Calu3 (cell line): Measurements from ENCODE around the gene SH3TC2. TPM values are rescaled to one million over a fixed set of nuclear protein-coding genes. Genes with fewer than 3 reads are reported as not detected.

Experiments
- BruUV-seq: library from RNA; stranded (reverse); fragments of 400-500 nt; replicated peaks from 2 replicates; lab custom pipeline; 2021; lab: Mats Ljungman, UMichigan
- CTCF ChIA-PET: fragments of 300-600 bp; sonication (Branson Sonifier 250); formaldehyde crosslinking; loops from one replicate; lab custom pipeline; 2022; ENCODE audit warnings: antibody characterized with exemption; lab: Charles Lee
- DNase-seq: peaks from one replicate; pipeline ENCODE4 v3.0.0; 2022
- H3K27ac Mint-ChIP-seq: one replicate; pipeline ENCODE4 v1.8.0; 2022; ENCODE audit warnings: mixed read lengths; ENCODE audit not compliant: unreplicated experiment
- H3K27me3 Mint-ChIP-seq: one replicate; pipeline ENCODE4 v1.8.0; 2022; ENCODE audit warnings: mixed read lengths; ENCODE audit not compliant: unreplicated experiment
- H3K36me3 Mint-ChIP-seq: one replicate; pipeline ENCODE4 v1.8.0; 2022; ENCODE audit warnings: mild to moderate bottlenecking, moderate library complexity, mixed read lengths; ENCODE audit not compliant: insufficient read depth, unreplicated experiment
- H3K4me1 Mint-ChIP-seq: one replicate; pipeline ENCODE4 v1.8.0; 2022; ENCODE audit warnings: mild to moderate bottlenecking, low read depth, mixed read lengths; ENCODE audit not compliant: unreplicated experiment
- H3K4me3 Mint-ChIP-seq: one replicate; pipeline ENCODE4 v1.8.0; 2022; ENCODE audit warnings: mild to moderate bottlenecking, low read depth, moderate library complexity, mixed read lengths; ENCODE audit not compliant: unreplicated experiment
- H3K9me3 Mint-ChIP-seq: one replicate; pipeline ENCODE4 v1.8.0; 2022; ENCODE audit warnings: low read depth, mixed read lengths; ENCODE audit not compliant: unreplicated experiment
- intact Hi-C: fragments of 100-400 bp; cut with micrococcal nuclease; formaldehyde crosslinking; loops from one replicate; pipeline ENCODE4 v1.10.0; 2022; ENCODE audit not compliant: unreplicated experiment
- total RNA-seq: library from RNA; stranded (reverse); gene quantifications from 2 replicates; pipeline ENCODE4 v1.2.3, GENCODE V29; 2022
- TF ChIP-seq, protein P1 (sequence below): fragments of 200-600 bp; IDR thresholded peaks from one replicate; pipeline ENCODE4 v1.8.0; 2022; ENCODE audit warnings: antibody characterized with exemption; ENCODE audit not compliant: unreplicated experiment

The SH3TC2 gene
- total RNA-seq, 1 experiment from 2014 or later: 60.3 TPM

DNA sequence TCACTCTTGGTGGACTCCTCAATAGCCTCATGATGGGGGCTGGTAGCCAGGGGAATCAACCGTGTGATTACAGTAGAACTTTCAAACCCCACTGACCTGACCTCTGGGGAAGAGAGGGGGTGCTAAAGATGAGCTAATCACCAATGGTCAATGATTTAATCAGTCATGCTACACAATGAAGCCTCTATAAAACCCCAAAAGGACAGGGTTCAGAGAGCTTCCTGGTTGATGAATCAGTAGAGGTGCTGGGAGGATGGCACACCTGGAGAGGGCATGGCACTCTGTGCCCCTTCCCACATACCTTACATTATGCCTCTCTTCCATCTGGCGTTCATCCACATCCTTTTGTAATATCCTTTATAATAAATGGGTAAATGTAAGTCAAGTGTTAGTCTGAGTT is 8.9 kb upstream of the SH3TC2 start:
- Mint-ChIP-seq H3K4me1 (peaks cover 38% of the 10 kb centered on the region), H3K27ac (peak overlapping the region; percentile 49), H3K36me3 (no peaks in the 10 kb centered on the region), H3K9me3 (peaks cover 33% of the 10 kb centered on the region), H3K27me3 (no peaks in the 10 kb centered on the region), H3K4me3 (no peak overlapping the region)
- no peak for DNase-seq
- BruUV-seq: no TSS peak
- intact Hi-C loops: no loop called here
- TF ChIP-seq, protein P1, sequence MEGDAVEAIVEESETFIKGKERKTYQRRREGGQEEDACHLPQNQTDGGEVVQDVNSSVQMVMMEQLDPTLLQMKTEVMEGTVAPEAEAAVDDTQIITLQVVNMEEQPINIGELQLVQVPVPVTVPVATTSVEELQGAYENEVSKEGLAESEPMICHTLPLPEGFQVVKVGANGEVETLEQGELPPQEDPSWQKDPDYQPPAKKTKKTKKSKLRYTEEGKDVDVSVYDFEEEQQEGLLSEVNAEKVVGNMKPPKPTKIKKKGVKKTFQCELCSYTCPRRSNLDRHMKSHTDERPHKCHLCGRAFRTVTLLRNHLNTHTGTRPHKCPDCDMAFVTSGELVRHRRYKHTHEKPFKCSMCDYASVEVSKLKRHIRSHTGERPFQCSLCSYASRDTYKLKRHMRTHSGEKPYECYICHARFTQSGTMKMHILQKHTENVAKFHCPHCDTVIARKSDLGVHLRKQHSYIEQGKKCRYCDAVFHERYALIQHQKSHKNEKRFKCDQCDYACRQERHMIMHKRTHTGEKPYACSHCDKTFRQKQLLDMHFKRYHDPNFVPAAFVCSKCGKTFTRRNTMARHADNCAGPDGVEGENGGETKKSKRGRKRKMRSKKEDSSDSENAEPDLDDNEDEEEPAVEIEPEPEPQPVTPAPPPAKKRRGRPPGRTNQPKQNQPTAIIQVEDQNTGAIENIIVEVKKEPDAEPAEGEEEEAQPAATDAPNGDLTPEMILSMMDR: no peak
- CTCF ChIA-PET: interaction anchor here (1.0 kb wide), 1 partner anchor 38 kb away, joined by 3 read pairs; no protein-coding TSS in a partner anchor

DNA sequence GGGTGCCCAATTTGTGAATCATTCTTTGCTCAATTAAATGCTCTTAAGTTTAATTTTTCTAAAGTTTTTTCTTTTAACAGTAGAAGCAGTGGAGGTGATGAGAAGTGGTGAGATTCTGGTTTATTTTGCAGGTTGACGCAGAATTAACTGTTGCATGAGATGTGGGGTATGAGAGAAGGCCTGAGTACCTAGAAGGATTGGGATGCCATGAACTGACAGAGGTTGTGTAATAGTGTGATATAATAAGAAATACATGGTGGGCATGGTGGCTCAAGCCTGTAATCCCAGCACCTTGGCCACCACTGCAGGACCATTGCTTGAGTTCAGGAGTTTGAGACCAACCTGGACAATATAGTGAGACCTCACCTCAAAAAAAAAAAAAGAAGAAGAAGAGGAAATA is 8.4 kb upstream of the SH3TC2 start:
- no TSS peak for BruUV-seq
- H3K4me1 Mint-ChIP-seq: peaks cover 38% of the 10 kb centered on the region
- H3K4me3 Mint-ChIP-seq: no peak overlapping the region
- no peaks in the 10 kb centered on the region for H3K36me3 Mint-ChIP-seq
- H3K27me3 Mint-ChIP-seq: no peaks in the 10 kb centered on the region
- TF ChIP-seq, protein P1: no peak
- H3K9me3 Mint-ChIP-seq: peaks cover 34% of the 10 kb centered on the region
- CTCF ChIA-PET: interaction anchor here (1.0 kb wide), 1 partner anchor 39 kb away, joined by 3 read pairs; no protein-coding TSS in a partner anchor
- intact Hi-C loops: no loop called here
- no peak for DNase-seq
- no peak overlapping the region for H3K27ac Mint-ChIP-seq

DNA sequence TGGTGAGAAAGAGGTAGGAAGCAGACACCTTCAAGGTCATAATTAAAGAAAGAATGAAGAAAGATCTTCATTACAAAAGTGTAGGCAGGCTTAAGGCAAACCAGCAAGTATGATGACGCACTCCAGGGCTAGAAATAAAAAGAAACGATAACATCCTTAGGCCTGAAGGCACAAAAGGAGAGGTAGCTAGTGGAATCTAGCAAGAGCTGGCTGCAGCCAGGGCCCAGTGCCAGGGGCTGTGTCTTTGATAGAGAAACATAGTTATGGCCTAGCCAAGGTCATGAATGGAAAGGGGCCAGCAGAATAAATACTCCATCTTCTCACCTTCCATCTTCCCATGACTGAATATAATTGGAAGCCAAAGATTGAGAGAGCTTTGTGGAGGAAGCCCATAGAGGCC is 6.8 kb upstream of the SH3TC2 start:
- no peak overlapping the region for H3K4me3 Mint-ChIP-seq
- no peaks in the 10 kb centered on the region for H3K27me3 Mint-ChIP-seq
- intact Hi-C loops: no loop called here
- no peaks in the 10 kb centered on the region for H3K36me3 Mint-ChIP-seq
- DNase-seq: no peak
- BruUV-seq: no TSS peak
- TF ChIP-seq, protein P1: no peak
- CTCF ChIA-PET: no interaction called here
- H3K4me1 Mint-ChIP-seq: peaks cover 49% of the 10 kb centered on the region
- H3K27ac Mint-ChIP-seq: no peak overlapping the region
- H3K9me3 Mint-ChIP-seq: peaks cover 31% of the 10 kb centered on the region

DNA sequence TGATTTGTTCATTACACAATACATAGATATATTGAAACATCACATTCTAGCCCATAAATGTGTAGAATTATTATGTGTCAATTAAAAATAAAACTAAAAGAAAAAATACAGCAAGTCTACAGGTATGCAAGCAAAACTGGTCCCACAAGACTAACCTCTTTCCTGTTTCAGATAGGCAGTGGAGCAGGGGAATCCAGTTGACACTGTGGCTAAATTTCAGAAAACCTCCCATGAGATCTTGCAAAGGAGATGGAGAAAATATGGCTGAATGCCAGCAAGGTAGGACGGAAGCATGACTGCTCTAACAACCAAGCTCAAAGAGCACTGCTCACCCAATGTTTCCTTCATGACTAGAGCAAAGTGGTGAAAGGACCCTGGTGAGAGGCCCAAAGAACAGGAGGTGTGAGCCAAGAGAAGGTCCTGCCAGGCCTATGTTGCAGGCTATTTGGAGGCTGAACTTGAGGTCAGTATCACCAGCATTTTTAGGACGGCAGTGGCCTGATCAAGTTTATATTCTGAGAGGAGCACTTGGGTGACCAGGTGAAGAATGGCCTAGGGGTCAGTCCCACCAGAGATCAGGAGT is 1.1 kb upstream of the SH3TC2 start:
- no peaks in the 10 kb centered on the region for H3K27me3 Mint-ChIP-seq

More for the DNA sequence above, 1.1 kb upstream of the SH3TC2 start:
- H3K27ac Mint-ChIP-seq: peak overlapping the region; percentile 97
- TF ChIP-seq, protein P1: no peak
- H3K36me3 Mint-ChIP-seq: peaks cover 10% of the 10 kb centered on the region
- intact Hi-C loops: loop anchor here (5.0 kb wide), 1 partner anchor 203 kb away; no protein-coding TSS in a partner anchor
- no TSS peak for BruUV-seq
- H3K9me3 Mint-ChIP-seq: peaks cover 6% of the 10 kb centered on the region
- H3K4me3 Mint-ChIP-seq: peak overlapping the region; percentile 30
- DNase-seq: peak; percentile 63
- CTCF ChIA-PET: interaction anchor here (0.6 to 2.2 kb wide), 6 partner anchors 21 to 105 kb away, joined by 3 to 12 read pairs (median 3); no protein-coding TSS in a partner anchor
- H3K4me1 Mint-ChIP-seq: peaks cover 65% of the 10 kb centered on the region
